HepG2 (cell line): ENCODE data around the gene SNN. TPM values are rescaled to one million over a fixed set of nuclear protein-coding genes. Genes with fewer than 3 reads are reported as not detected.
A peak's percentile ranks its signal among the peaks of the same experiment; 100 is the strongest.

Source experiments
- ADNP ChIP-seq: sonication (generic); formaldehyde crosslinking; IDR thresholded peaks from 2 replicates; pipeline ENCODE4 v1.4.0; 2020; ENCODE audit warnings: missing genetic modification reagents
- CEBPB ChIP-seq: IDR thresholded peaks from 2 replicates; pipeline ENCODE4 v1.6.1; 2011; ENCODE audit warnings: low read depth, low read length, improper control_type of control experiment, borderline replicate concordance
- KDM5A ChIP-seq: fragments of 200-600 bp; sonication (generic); IDR thresholded peaks from 2 replicates; pipeline ENCODE4 v1.7.0; 2018; ENCODE audit warnings: antibody characterized with exemption, mild to moderate bottlenecking, low read length, borderline replicate concordance
- KMT2A ChIP-seq: sonication (generic); formaldehyde crosslinking; IDR thresholded peaks from 2 replicates; pipeline ENCODE4 v1.4.0; 2020; ENCODE audit warnings: missing genetic modification reagents
- MIER3 ChIP-seq: IDR thresholded peaks from 2 replicates; pipeline ENCODE4 v1.6.1; 2016; ENCODE audit warnings: missing compliant biosample characterization, borderline replicate concordance
- PATZ1 ChIP-seq: sonication (generic); formaldehyde crosslinking; IDR thresholded peaks from 2 replicates; pipeline ENCODE4 v1.4.0; 2020; ENCODE audit warnings: missing genetic modification reagents
- PRMT3 ChIP-seq: sonication (generic); formaldehyde crosslinking; IDR thresholded peaks from 2 replicates; pipeline ENCODE4 v1.8.1; 2022; ENCODE audit warnings: low read depth, mild to moderate bottlenecking, moderate library complexity, missing genetic modification reagents, borderline replicate concordance
- RARG ChIP-seq: sonication (generic); formaldehyde crosslinking; IDR thresholded peaks from 2 replicates; pipeline ENCODE4 v1.4.0; 2020; ENCODE audit warnings: low read depth, mild to moderate bottlenecking, missing genetic modification reagents
- YY1 ChIP-seq: IDR thresholded peaks from 2 replicates; pipeline ENCODE4 v1.6.1; 2011; ENCODE audit warnings: low read length, low read depth, moderate library complexity, mild to moderate bottlenecking; ENCODE audit not compliant: insufficient read depth, insufficient replicate concordance
- ZNF282 ChIP-seq: fragments of 450-650 bp; IDR thresholded peaks from 2 replicates; pipeline ENCODE4 v1.6.1; 2018; ENCODE audit not compliant: partially characterized antibody
- ZNF570 ChIP-seq: sonication (generic); formaldehyde crosslinking; IDR thresholded peaks from 2 replicates; pipeline ENCODE4 v1.4.0; 2020; ENCODE audit warnings: mild to moderate bottlenecking, missing genetic modification reagents, borderline replicate concordance
- ZNF577 ChIP-seq: sonication (generic); formaldehyde crosslinking; IDR thresholded peaks from 2 replicates; pipeline ENCODE4 v1.4.0; 2020; ENCODE audit warnings: mild to moderate bottlenecking, low read depth, missing genetic modification reagents, borderline replicate concordance
- ZNF615 ChIP-seq: sonication (generic); formaldehyde crosslinking; IDR thresholded peaks from 2 replicates; pipeline ENCODE4 v1.5.0; 2020; ENCODE audit warnings: mild to moderate bottlenecking, missing genetic modification reagents, borderline replicate concordance
- polyA plus RNA-seq, 8 experiments: library from polyadenylated mRNA; depleted of rRNA in 3 of 8; stranded (reverse) in 7 of 8; unstranded in 1 of 8; fragments of >200 nt; fragmentation: Illumina TruSeq in 4 of 8; extraction: Trizol in 4 of 8; gene quantifications; 2 replicates each; pipeline versions ENCODE4 v1.2.1 to v1.2.3, GENCODE V29; 2011 to 2016; ENCODE audit warnings: low read depth in 4 of 8, missing spikeins in 1 of 8, mixed read lengths in 1 of 8; ENCODE audit not compliant: insufficient read depth in 1 of 8
- total RNA-seq, 5 experiments: library from RNA; depleted of rRNA; stranded (reverse); fragments of >200 nt; fragmentation: Illumina TruSeq; extraction: Trizol; gene quantifications; 2 replicates each; pipeline ENCODE4 v1.2.3, GENCODE V29; 2016; ENCODE audit warnings: low read depth in 1 of 5
- TF ChIP-seq, protein P1 (sequence below): sonication (generic); formaldehyde crosslinking; IDR thresholded peaks from 2 replicates; pipeline ENCODE4 v1.9.0; 2021; ENCODE audit warnings: mild to moderate bottlenecking, missing genetic modification reagents
- TF ChIP-seq, protein P2 (sequence below): sonication (generic); formaldehyde crosslinking; conservative IDR thresholded peaks from 2 replicates; pipeline ENCODE4 v1.8.0; 2022; ENCODE audit warnings: mild to moderate bottlenecking, moderate library complexity, missing genetic modification reagents
- TF ChIP-seq, protein P3 (sequence below): sonication (generic); formaldehyde crosslinking; IDR thresholded peaks from 2 replicates; pipeline ENCODE4 v1.4.0; 2020; ENCODE audit warnings: mild to moderate bottlenecking, low read depth, missing genetic modification reagents

SNN gene
- total and polyA plus RNA-seq, 2 of the 13 experiments (the other 11 are each of a cell fraction or from before 2014, with no cell fraction given): 5.2 to 8.4 TPM

GRCh38 chr16:11639925-11640899, 28.0 kb upstream of the SNN start (continued):
- TF ChIP-seq, protein P1, sequence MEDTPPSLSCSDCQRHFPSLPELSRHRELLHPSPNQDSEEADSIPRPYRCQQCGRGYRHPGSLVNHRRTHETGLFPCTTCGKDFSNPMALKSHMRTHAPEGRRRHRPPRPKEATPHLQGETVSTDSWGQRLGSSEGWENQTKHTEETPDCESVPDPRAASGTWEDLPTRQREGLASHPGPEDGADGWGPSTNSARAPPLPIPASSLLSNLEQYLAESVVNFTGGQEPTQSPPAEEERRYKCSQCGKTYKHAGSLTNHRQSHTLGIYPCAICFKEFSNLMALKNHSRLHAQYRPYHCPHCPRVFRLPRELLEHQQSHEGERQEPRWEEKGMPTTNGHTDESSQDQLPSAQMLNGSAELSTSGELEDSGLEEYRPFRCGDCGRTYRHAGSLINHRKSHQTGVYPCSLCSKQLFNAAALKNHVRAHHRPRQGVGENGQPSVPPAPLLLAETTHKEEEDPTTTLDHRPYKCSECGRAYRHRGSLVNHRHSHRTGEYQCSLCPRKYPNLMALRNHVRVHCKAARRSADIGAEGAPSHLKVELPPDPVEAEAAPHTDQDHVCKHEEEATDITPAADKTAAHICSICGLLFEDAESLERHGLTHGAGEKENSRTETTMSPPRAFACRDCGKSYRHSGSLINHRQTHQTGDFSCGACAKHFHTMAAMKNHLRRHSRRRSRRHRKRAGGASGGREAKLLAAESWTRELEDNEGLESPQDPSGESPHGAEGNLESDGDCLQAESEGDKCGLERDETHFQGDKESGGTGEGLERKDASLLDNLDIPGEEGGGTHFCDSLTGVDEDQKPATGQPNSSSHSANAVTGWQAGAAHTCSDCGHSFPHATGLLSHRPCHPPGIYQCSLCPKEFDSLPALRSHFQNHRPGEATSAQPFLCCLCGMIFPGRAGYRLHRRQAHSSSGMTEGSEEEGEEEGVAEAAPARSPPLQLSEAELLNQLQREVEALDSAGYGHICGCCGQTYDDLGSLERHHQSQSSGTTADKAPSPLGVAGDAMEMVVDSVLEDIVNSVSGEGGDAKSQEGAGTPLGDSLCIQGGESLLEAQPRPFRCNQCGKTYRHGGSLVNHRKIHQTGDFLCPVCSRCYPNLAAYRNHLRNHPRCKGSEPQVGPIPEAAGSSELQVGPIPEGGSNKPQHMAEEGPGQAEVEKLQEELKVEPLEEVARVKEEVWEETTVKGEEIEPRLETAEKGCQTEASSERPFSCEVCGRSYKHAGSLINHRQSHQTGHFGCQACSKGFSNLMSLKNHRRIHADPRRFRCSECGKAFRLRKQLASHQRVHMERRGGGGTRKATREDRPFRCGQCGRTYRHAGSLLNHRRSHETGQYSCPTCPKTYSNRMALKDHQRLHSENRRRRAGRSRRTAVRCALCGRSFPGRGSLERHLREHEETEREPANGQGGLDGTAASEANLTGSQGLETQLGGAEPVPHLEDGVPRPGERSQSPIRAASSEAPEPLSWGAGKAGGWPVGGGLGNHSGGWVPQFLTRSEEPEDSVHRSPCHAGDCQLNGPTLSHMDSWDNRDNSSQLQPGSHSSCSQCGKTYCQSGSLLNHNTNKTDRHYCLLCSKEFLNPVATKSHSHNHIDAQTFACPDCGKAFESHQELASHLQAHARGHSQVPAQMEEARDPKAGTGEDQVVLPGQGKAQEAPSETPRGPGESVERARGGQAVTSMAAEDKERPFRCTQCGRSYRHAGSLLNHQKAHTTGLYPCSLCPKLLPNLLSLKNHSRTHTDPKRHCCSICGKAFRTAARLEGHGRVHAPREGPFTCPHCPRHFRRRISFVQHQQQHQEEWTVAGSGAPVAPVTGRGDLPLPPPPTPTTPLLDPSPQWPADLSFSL (CRISPR knock-in tag): no peak
- TF ChIP-seq ZNF570 (CRISPR knock-in tag) (no peak), MIER3 (CRISPR knock-in tag) (no peak; the same call in 1 of the 2 replicates), ZNF577 (no peak), RARG (CRISPR knock-in tag) (no peak), ADNP (CRISPR knock-in tag) (no peak), PATZ1 (no peak; the same call in 1 of the 2 replicates), CEBPB (peak; percentile 99), KMT2A (CRISPR knock-in tag) (no peak; the same call in 1 of the 2 replicates), ZNF282 (no peak), KDM5A (no peak), ZNF615 (CRISPR knock-in tag) (no peak), YY1 (no peak), PRMT3 (peak; percentile 31; the same call in 1 of the 2 replicates)
- TF ChIP-seq, protein P2, sequence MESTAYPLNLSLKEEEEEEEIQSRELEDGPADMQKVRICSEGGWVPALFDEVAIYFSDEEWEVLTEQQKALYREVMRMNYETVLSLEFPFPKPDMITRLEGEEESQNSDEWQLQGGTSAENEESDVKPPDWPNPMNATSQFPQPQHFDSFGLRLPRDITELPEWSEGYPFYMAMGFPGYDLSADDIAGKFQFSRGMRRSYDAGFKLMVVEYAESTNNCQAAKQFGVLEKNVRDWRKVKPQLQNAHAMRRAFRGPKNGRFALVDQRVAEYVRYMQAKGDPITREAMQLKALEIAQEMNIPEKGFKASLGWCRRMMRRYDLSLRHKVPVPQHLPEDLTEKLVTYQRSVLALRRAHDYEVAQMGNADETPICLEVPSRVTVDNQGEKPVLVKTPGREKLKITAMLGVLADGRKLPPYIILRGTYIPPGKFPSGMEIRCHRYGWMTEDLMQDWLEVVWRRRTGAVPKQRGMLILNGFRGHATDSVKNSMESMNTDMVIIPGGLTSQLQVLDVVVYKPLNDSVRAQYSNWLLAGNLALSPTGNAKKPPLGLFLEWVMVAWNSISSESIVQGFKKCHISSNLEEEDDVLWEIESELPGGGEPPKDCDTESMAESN (CRISPR knock-in tag): no peak
- TF ChIP-seq, protein P3, sequence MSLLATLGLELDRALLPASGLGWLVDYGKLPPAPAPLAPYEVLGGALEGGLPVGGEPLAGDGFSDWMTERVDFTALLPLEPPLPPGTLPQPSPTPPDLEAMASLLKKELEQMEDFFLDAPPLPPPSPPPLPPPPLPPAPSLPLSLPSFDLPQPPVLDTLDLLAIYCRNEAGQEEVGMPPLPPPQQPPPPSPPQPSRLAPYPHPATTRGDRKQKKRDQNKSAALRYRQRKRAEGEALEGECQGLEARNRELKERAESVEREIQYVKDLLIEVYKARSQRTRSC: no peak
